Keratinocyte (primary cell): ENCODE data around the gene ABLIM2. TPM values are rescaled to one million over a fixed set of nuclear protein-coding genes. Genes with fewer than 3 reads are reported as not detected.

Experiments
- DNase-seq: peaks from one replicate; pipeline ENCODE4 v3.0.0-alpha.2; 2011; ENCODE audit warnings: low read depth, missing footprints, low spot score
- FAIRE-seq: peaks from 2 replicates; lab custom pipeline; 2011; peaks lifted over from hg19 to GRCh38; lab: Jason Lieb, UNC
- H2AFZ ChIP-seq: 2 replicates; pipeline ENCODE4 v1.6.0; 2012; ENCODE audit warnings: low read length, control low read depth, inconsistent platforms; ENCODE audit not compliant: control insufficient read depth
- H3K27ac ChIP-seq: 2 replicates; pipeline ENCODE4 v1.5.1; 2011; ENCODE audit warnings: low read length; ENCODE audit not compliant: control insufficient read depth, insufficient read depth
- H3K27me3 ChIP-seq: 3 replicates; pipeline ENCODE4 v1.6.0; 2011; ENCODE audit warnings: low read length; ENCODE audit not compliant: control insufficient read depth, insufficient read depth; ENCODE audit errors: extremely low read depth
- H3K36me3 ChIP-seq, 2 experiments: 2 replicates in 1 of 2; 3 replicates in 1 of 2; pipeline ENCODE4 v1.5.1; 2011; ENCODE audit warnings: low read length in 2 of 2, mild to moderate bottlenecking in 1 of 2; ENCODE audit not compliant: control insufficient read depth in 2 of 2, insufficient read depth in 2 of 2; ENCODE audit errors: extremely low read depth in 1 of 2
- H3K4me1 ChIP-seq: 3 replicates; pipeline ENCODE4 v1.5.1; 2011; ENCODE audit warnings: low read length; ENCODE audit not compliant: control insufficient read depth, insufficient read depth; ENCODE audit errors: extremely low read depth
- H3K4me2 ChIP-seq: 3 replicates; pipeline ENCODE4 v1.6.0; 2011; ENCODE audit warnings: low read depth, low read length; ENCODE audit not compliant: control insufficient read depth, insufficient read depth; ENCODE audit errors: extremely low read depth
- H3K4me3 ChIP-seq, 3 experiments: fragments of 200-600 bp in 1 of 3; sonication (generic) in 1 of 3; 2 replicates in 2 of 3; 3 replicates in 1 of 3; pipeline ENCODE4 v1.5.1; 2011 to 2016; ENCODE audit warnings: low read length in 3 of 3, mild to moderate bottlenecking in 3 of 3, control low read depth in 2 of 3, inconsistent platforms in 1 of 3, low read depth in 1 of 3, mixed read lengths in 1 of 3, mixed run types in 1 of 3, moderate library complexity in 1 of 3; ENCODE audit not compliant: control insufficient read depth in 2 of 3, insufficient read depth in 2 of 3; ENCODE audit errors: extremely low read depth in 1 of 3
- H3K79me2 ChIP-seq: 2 replicates; pipeline ENCODE4 v1.6.0; 2012; ENCODE audit warnings: low read length; ENCODE audit not compliant: control insufficient read depth, insufficient read depth
- H3K9ac ChIP-seq: 3 replicates; pipeline ENCODE4 v1.6.0; 2011; ENCODE audit warnings: low read length; ENCODE audit not compliant: control insufficient read depth, insufficient read depth; ENCODE audit errors: extremely low read depth
- H3K9me1 ChIP-seq: 3 replicates; pipeline ENCODE4 v1.6.0; 2011; ENCODE audit warnings: low read length; ENCODE audit not compliant: control insufficient read depth, insufficient read depth; ENCODE audit errors: extremely low read depth
- H3K9me3 ChIP-seq: 2 replicates; pipeline ENCODE4 v1.5.1; 2012; ENCODE audit warnings: low read depth, low read length; ENCODE audit not compliant: control insufficient read depth
- H4K20me1 ChIP-seq: 3 replicates; pipeline ENCODE4 v1.6.0; 2011; ENCODE audit warnings: low read length; ENCODE audit not compliant: control insufficient read depth, insufficient read depth; ENCODE audit errors: extremely low read depth
- EZH2 ChIP-seq: IDR thresholded peaks from one replicate; pipeline ENCODE4 v1.6.1; 2012; ENCODE audit warnings: inconsistent platforms, mild to moderate bottlenecking, low read length, moderate library complexity
- dilution Hi-C: fragments of 300-500 bp; cut with MboI; formaldehyde crosslinking; loops from one replicate; pipeline ENCODE4 v1.7.0; 2020; ENCODE audit warnings: low sequenced_read_pairs; ENCODE audit not compliant: extremely low pct_ligation_motif_present
- polyA plus RNA-seq, 5 experiments: library from polyadenylated mRNA; depleted of rRNA in 3 of 5; stranded (reverse) in 3 of 5; stranded (forward) in 1 of 5; unstranded in 1 of 5; fragments of >200 nt; gene quantifications; 1 replicate in 1 of 5; 2 replicates in 3 of 5; 3 replicates in 1 of 5; pipeline versions ENCODE4 v1.2.1 to v1.2.3, GENCODE V29; 2011 to 2012; ENCODE audit warnings: missing spikeins in 2 of 5, low read depth in 1 of 5, low replicate concordance in 1 of 5
- TF ChIP-seq, protein P1 (sequence below), 3 experiments: IDR thresholded peaks in 1 of 3; conservative IDR thresholded peaks in 1 of 3; optimal IDR thresholded peaks in 1 of 3; 2 replicates in 2 of 3; 3 replicates in 1 of 3; pipeline versions ENCODE3 to v1.5.1; 2011; ENCODE audit warnings: low read length in 3 of 3, mild to moderate bottlenecking in 3 of 3, moderate library complexity in 2 of 3, control low read depth in 1 of 3, inconsistent platforms in 1 of 3; ENCODE audit not compliant: insufficient read depth in 2 of 3; ENCODE audit errors: extremely low read depth in 1 of 3

The ABLIM2 gene
- polyA plus RNA-seq, 1 donor (not counting 4 experiments of a cell fraction or from before 2014, with no cell fraction given), result 0.94 TPM

DNA sequence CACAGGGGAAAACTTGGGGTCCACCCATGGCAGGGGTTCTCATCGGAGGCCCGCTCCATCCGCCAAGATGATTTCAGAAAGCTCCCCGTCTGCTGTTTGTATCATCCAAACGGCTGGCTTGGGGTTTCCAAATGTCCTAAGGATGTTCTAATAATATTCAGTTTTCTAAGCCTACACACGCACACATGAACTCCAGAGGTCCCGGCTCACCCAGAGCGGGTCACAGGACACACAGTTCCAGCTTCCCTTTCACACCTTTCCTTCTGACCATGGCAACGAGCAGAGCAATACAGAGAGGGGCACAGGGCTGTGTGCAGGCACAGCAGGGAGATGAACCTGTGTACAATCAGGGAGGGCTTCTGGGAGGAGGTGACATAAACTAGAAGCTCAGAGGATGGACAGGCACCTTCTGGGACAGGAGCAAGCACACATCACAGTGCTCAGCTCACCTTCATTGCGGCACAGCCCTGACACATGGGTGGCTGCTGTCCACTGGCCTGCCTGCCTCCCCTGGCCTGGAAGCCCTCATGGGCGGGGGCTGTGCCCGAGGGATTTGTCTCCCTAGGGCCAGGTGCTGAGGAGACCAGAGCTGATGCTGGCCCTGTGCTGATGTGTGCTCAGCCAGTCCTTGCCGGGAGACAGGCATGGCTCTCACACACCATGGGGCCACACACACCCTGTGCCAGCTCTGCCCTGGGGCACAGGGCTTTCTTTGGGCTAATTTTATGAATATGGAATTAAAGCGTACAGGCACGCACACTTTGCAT is 44.8 kb downstream of the ABLIM2 start:
- no peak overlapping the region for H3K4me2 ChIP-seq
- peaks cover 11% of the 10 kb centered on the region for H3K4me1 ChIP-seq
- no peak overlapping the region for H3K4me3 ChIP-seq
- peaks cover 9% of the 10 kb centered on the region for H3K27me3 ChIP-seq
- H3K27ac ChIP-seq, result no peak overlapping the region
- H4K20me1 ChIP-seq, result no peaks in the 10 kb centered on the region
- DNase-seq, result no peak
- H2AFZ ChIP-seq, result no peak overlapping the region
- H3K9me3 ChIP-seq, result no peaks in the 10 kb centered on the region
- no peaks in the 10 kb centered on the region for H3K36me3 ChIP-seq
- FAIRE-seq, result no peak
- no peak for TF ChIP-seq EZH2
- TF ChIP-seq, protein P1, sequence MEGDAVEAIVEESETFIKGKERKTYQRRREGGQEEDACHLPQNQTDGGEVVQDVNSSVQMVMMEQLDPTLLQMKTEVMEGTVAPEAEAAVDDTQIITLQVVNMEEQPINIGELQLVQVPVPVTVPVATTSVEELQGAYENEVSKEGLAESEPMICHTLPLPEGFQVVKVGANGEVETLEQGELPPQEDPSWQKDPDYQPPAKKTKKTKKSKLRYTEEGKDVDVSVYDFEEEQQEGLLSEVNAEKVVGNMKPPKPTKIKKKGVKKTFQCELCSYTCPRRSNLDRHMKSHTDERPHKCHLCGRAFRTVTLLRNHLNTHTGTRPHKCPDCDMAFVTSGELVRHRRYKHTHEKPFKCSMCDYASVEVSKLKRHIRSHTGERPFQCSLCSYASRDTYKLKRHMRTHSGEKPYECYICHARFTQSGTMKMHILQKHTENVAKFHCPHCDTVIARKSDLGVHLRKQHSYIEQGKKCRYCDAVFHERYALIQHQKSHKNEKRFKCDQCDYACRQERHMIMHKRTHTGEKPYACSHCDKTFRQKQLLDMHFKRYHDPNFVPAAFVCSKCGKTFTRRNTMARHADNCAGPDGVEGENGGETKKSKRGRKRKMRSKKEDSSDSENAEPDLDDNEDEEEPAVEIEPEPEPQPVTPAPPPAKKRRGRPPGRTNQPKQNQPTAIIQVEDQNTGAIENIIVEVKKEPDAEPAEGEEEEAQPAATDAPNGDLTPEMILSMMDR (optimal IDR thresholded peaks at IDR 0.05 in 1 of 3, IDR thresholded peaks at IDR 0.05 in 1 of 3, conservative IDR thresholded peaks at IDR 0.05 in 1 of 3; ENCODE audit: extremely low read depth in 1 of 3, insufficient read depth in 2 of 3, low read length in 3 of 3), result no peak
- no peaks in the 10 kb centered on the region for H3K79me2 ChIP-seq
- no peaks in the 10 kb centered on the region for H3K9me1 ChIP-seq
- no peak overlapping the region for H3K9ac ChIP-seq
- dilution Hi-C loops, result no loop called here

DNA sequence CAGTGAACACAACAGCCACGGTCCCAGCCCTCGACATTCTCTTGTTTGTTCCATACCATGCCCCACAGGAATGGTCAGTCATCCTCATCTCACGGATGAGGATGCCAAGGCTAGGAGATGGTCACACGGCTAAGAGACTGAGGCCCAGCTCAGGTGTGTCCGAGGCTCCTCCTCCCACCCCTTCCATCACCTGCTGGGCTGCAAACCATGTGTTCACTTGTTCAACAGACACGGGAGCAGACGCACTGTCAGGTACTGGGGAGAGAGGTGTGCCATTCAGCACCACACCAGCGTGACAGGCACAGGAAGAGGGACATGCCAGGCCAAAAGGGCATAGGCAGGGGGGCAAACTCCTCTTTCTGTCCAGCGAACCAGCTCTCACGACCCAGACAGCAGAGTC is 45.9 kb downstream of the ABLIM2 start:
- no peak for FAIRE-seq
- no peak overlapping the region for H2AFZ ChIP-seq

More for the DNA sequence above, 45.9 kb downstream of the ABLIM2 start:
- DNase-seq, result no peak
- Histone ChIP-seq H3K4me3 (no peak overlapping the region), H3K4me1 (peaks cover 11% of the 10 kb centered on the region), H3K4me2 (no peak overlapping the region), H3K27ac (no peak overlapping the region), H4K20me1 (no peaks in the 10 kb centered on the region), H3K79me2 (no peaks in the 10 kb centered on the region), H3K9me3 (peaks cover 2% of the 10 kb centered on the region), H3K9ac (no peak overlapping the region), H3K9me1 (no peaks in the 10 kb centered on the region), H3K27me3 (peaks cover 9% of the 10 kb centered on the region), H3K36me3 (no peaks in the 10 kb centered on the region)
- dilution Hi-C loops, result no loop called here
- TF ChIP-seq EZH2, result no peak
- TF ChIP-seq, protein P1 (optimal IDR thresholded peaks at IDR 0.05 in 1 of 3, IDR thresholded peaks at IDR 0.05 in 1 of 3, conservative IDR thresholded peaks at IDR 0.05 in 1 of 3; ENCODE audit: extremely low read depth in 1 of 3, insufficient read depth in 2 of 3, low read length in 3 of 3), result no peak
